Measurements from ENCODE around the gene MAML1.
"Not testable (repeated sequence)": the region's sequence is repeated elsewhere in the genome, so short reads cannot be mapped to it uniquely, and the experiment has no call there.

Gene MAML1

GRCh38 chr5:179766726-179767455 is 34.3 kb downstream of the MAML1 start:
- FAIRE-seq (no peak), DNase-seq (ENCODE audit: insufficient read length, low spot score) (no peak)

GRCh38 chr5:179767496-179768100 is 35.0 kb downstream of the MAML1 start:
- DNase-seq (ENCODE audit: insufficient read length, low spot score) (no peak), FAIRE-seq (no peak)

GRCh38 chr5:179768326-179769085 is 35.9 kb downstream of the MAML1 start:
- FAIRE-seq (no peak), DNase-seq (ENCODE audit: insufficient read length, low spot score) (no peak)

- DNase-seq (ENCODE audit: insufficient read length, low spot score) = no peak
- FAIRE-seq = no peak
Observed at GRCh38 chr5:179769271-179769670, 36.6 kb downstream of the MAML1 start.

GRCh38 chr5:179769796-179770195 is 37.2 kb downstream of the MAML1 start:
- FAIRE-seq = no peak
- no peak for DNase-seq (ENCODE audit: insufficient read length, low spot score)

- no peak for FAIRE-seq
- DNase-seq (ENCODE audit: insufficient read length, low spot score) = no peak
Observed at GRCh38 chr5:179771311-179771895, 38.8 kb downstream of the MAML1 start.

- no peak for DNase-seq (ENCODE audit: insufficient read length, low spot score)
- no peak for FAIRE-seq
Observed at GRCh38 chr5:179772351-179772750, 39.7 kb downstream of the MAML1 start.

GRCh38 chr5:179773686-179774040 is 41.0 kb downstream of the MAML1 start:
- no peak for FAIRE-seq

GRCh38 chr5:179774442-179774841 is 41.8 kb downstream of the MAML1 start:
- DNase-seq (ENCODE audit: insufficient read length, low spot score) (no peak), FAIRE-seq (no peak)

More at GRCh38 chr5:179773686-179774040, 41.0 kb downstream of the MAML1 start:
- no peak for DNase-seq (ENCODE audit: insufficient read length, low spot score)

GRCh38 chr5:179776411-179776938 is 43.9 kb downstream of the MAML1 start:
- DNase-seq (ENCODE audit: insufficient read length, low spot score) = no peak
- no peak for FAIRE-seq

GRCh38 chr5:179777456-179777855 is 44.8 kb downstream of the MAML1 start:
- DNase-seq (ENCODE audit: insufficient read length, low spot score) (no peak), FAIRE-seq (no peak)

- no peak for DNase-seq (ENCODE audit: insufficient read length, low spot score)
Observed at GRCh38 chr5:179777909-179778308, 45.3 kb downstream of the MAML1 start.

GRCh38 chr5:179778591-179778990 is 46.0 kb downstream of the MAML1 start:
- FAIRE-seq (no peak), DNase-seq (ENCODE audit: insufficient read length, low spot score) (no peak)

More at GRCh38 chr5:179777909-179778308, 45.3 kb downstream of the MAML1 start:
- no peak for FAIRE-seq

GRCh38 chr5:179779826-179780225 is 47.2 kb downstream of the MAML1 start:
- FAIRE-seq (no peak), DNase-seq (ENCODE audit: insufficient read length, low spot score) (no peak)

GRCh38 chr5:179780362-179780761 is 47.7 kb downstream of the MAML1 start:
- FAIRE-seq (no peak), DNase-seq (ENCODE audit: insufficient read length, low spot score) (no peak)

- FAIRE-seq (no peak), DNase-seq (ENCODE audit: insufficient read length, low spot score) (no peak)
Observed at GRCh38 chr5:179781846-179782245, 49.2 kb downstream of the MAML1 start.

GRCh38 chr5:179783128-179783527 is 50.5 kb downstream of the MAML1 start:
- FAIRE-seq (no peak), DNase-seq (ENCODE audit: insufficient read length, low spot score) (no peak)

GRCh38 chr5:179786861-179787260 is 54.2 kb downstream of the MAML1 start:
- FAIRE-seq = no peak

GRCh38 chr5:179788193-179788854 is 55.7 kb downstream of the MAML1 start:
- no peak for FAIRE-seq
- no peak for DNase-seq (ENCODE audit: insufficient read length, low spot score)

More at GRCh38 chr5:179786861-179787260, 54.2 kb downstream of the MAML1 start:
- no peak for DNase-seq (ENCODE audit: insufficient read length, low spot score)

- DNase-seq (ENCODE audit: insufficient read length, low spot score); FAIRE-seq: not testable (repeated sequence)
Observed at GRCh38 chr5:179789278-179789677, 56.7 kb downstream of the MAML1 start.

Measured in GM19239 (cell line).